PC-3 (cell line): ENCODE data around the gene TINAGL1. TPM values are rescaled to one million over a fixed set of nuclear protein-coding genes. Genes with fewer than 3 reads are reported as not detected.

Source experiments
- ATAC-seq: fragments of 200-7000 bp; cut with Tn5 transposase; 2 replicates; pipeline ENCODE4 v1.9.1; 2020; ENCODE audit warnings: mild to moderate bottlenecking, moderate library complexity
- BruUV-seq: library from RNA; stranded (reverse); fragments of 400-500 nt; replicated peaks from 2 replicates; lab custom pipeline; 2021; lab: Mats Ljungman, UMichigan
- CTCF ChIA-PET: fragments of 300-600 bp; sonication (Branson Sonifier 250); formaldehyde crosslinking; loops from one replicate; lab custom pipeline; 2022; ENCODE audit warnings: antibody characterized with exemption; lab: Charles Lee
- POLR2A ChIA-PET: fragments of 300-600 bp; sonication (Branson Sonifier 250); formaldehyde crosslinking; loops from one replicate; lab custom pipeline; 2022; ENCODE audit warnings: antibody characterized with exemption; ENCODE audit not compliant: unreplicated experiment; lab: Charles Lee
- DNase-seq: peaks from one replicate; pipeline ENCODE4 v3.0.0-alpha.2; 2015
- H2AFZ ChIP-seq: fragments of 300-600 bp; sonication (generic); 2 replicates; pipeline ENCODE4 v1.6.0; 2016; ENCODE audit warnings: antibody characterized with exemption, low read length
- H3F3A ChIP-seq: fragments of 300-600 bp; sonication (generic); one replicate; pipeline ENCODE4 v1.6.0; 2017; ENCODE audit warnings: antibody characterized with exemption, low read length, control low read depth, mild to moderate bottlenecking; ENCODE audit not compliant: unreplicated experiment
- H3K27ac ChIP-seq: fragments of 300-600 bp; sonication (generic); 2 replicates; pipeline ENCODE4 v1.5.1; 2016; ENCODE audit warnings: mild to moderate bottlenecking, low read length
- H3K27me3 ChIP-seq: fragments of 300-600 bp; sonication (generic); 2 replicates; pipeline ENCODE4 v1.6.1; 2016; ENCODE audit warnings: low read length, mixed read lengths
- H3K36me3 ChIP-seq: fragments of 300-600 bp; sonication (generic); 2 replicates; pipeline ENCODE4 v1.6.1; 2016; ENCODE audit warnings: low read depth, mixed run types, low read length, mixed read lengths
- H3K4me1 ChIP-seq: fragments of 300-600 bp; sonication (generic); 2 replicates; pipeline ENCODE4 v1.5.1; 2016; ENCODE audit warnings: low read length; ENCODE audit not compliant: insufficient read depth
- H3K4me2 ChIP-seq: fragments of 300-600 bp; sonication (generic); 2 replicates; pipeline ENCODE4 v1.6.0; 2016; ENCODE audit warnings: low read length
- H3K4me3 ChIP-seq: fragments of 300-600 bp; sonication (generic); 2 replicates; pipeline ENCODE4 v1.5.1; 2016; ENCODE audit warnings: mild to moderate bottlenecking, low read length, mixed read lengths
- H3K79me2 ChIP-seq: fragments of 300-600 bp; sonication (generic); 2 replicates; pipeline ENCODE4 v1.6.1; 2017; ENCODE audit warnings: low read length, mixed read lengths
- H3K9ac ChIP-seq: fragments of 300-600 bp; sonication (generic); 2 replicates; pipeline ENCODE4 v1.6.0; 2016; ENCODE audit warnings: mild to moderate bottlenecking, low read length
- H3K9me2 ChIP-seq: fragments of 300-600 bp; sonication (generic); replicated peaks from 2 replicates; pipeline ENCODE4 v1.6.1; 2016; ENCODE audit warnings: mixed run types, low read length, mixed read lengths
- H3K9me3 ChIP-seq: fragments of 300-600 bp; sonication (generic); 2 replicates; pipeline ENCODE4 v1.6.1; 2016; ENCODE audit warnings: low read length, mixed read lengths
- H4K20me1 ChIP-seq: fragments of 300-600 bp; sonication (generic); 2 replicates; pipeline ENCODE4 v1.6.1; 2016; ENCODE audit warnings: low read length, mixed read lengths
- CTCF ChIP-seq: fragments of 300-600 bp; sonication (generic); conservative IDR thresholded peaks from 2 replicates; pipeline ENCODE4 v1.5.1; 2017; ENCODE audit warnings: antibody characterized with exemption, low read depth, mild to moderate bottlenecking, low read length
- EZH2 ChIP-seq: fragments of 300-600 bp; sonication (generic); IDR thresholded peaks from one replicate; pipeline ENCODE4 v1.6.1; 2017; ENCODE audit warnings: antibody characterized with exemption, mild to moderate bottlenecking, low read length; ENCODE audit not compliant: unreplicated experiment
- EZH2phosphoT487 ChIP-seq: fragments of 300-600 bp; sonication (generic); IDR thresholded peaks from 2 replicates; pipeline ENCODE4 v1.6.1; 2018; ENCODE audit warnings: mild to moderate bottlenecking, antibody characterized with exemption, low read length, borderline replicate concordance
- intact Hi-C: fragments of 100-400 bp; cut with micrococcal nuclease; formaldehyde crosslinking; loops from 2 replicates; pipeline ENCODE4 v1.9.0; 2023
- total RNA-seq: library from RNA; depleted of rRNA; stranded (reverse); fragments of >200 nt; gene quantifications from 2 replicates; pipeline ENCODE4 v1.2.3, GENCODE V29; 2014

The TINAGL1 gene
- total RNA-seq, 1 experiment from 2014 or later: 176 TPM

GRCh38 chr1:31549809-31550620 lies 26.3 kb upstream of the TINAGL1 start:
- H3K4me1 ChIP-seq: peaks cover 24% of the 10 kb centered on the region
- H3K4me3 ChIP-seq: peak overlapping the region; percentile 55
- no peaks in the 10 kb centered on the region for H3K36me3 ChIP-seq
- peak overlapping the region; percentile 40 for H3K9ac ChIP-seq
- H3K79me2 ChIP-seq: no peaks in the 10 kb centered on the region
- H3K9me3 ChIP-seq: no peaks in the 10 kb centered on the region
- DNase-seq (peak; percentile 80), ATAC-seq (peak; percentile 73)
- CTCF ChIA-PET: interaction anchor here (0.6 to 2.1 kb wide), 6 partner anchors 19 to 239 kb away, joined by 3 to 10 read pairs (median 4); no protein-coding TSS in a partner anchor
- H3K27me3 ChIP-seq: no peaks in the 10 kb centered on the region
- intact Hi-C loops: loop anchor here (1.0 to 2.0 kb wide), 5 partner anchors 44 to 365 kb away; no protein-coding TSS in a partner anchor
- no peaks in the 10 kb centered on the region for H3K9me2 ChIP-seq
- POLR2A ChIA-PET: interaction anchor here (0.5 kb wide), 1 partner anchor 239 kb away, joined by 12 read pairs; no protein-coding TSS in a partner anchor
- H2AFZ ChIP-seq: peak overlapping the region; percentile 66
- peaks cover 6% of the 10 kb centered on the region for H3F3A ChIP-seq
- TF ChIP-seq CTCF: no peak
- TF ChIP-seq EZH2: no peak
- TF ChIP-seq EZH2phosphoT487: no peak
- H3K27ac ChIP-seq: peak overlapping the region; percentile 74
- peak overlapping the region; percentile 77 for H3K4me2 ChIP-seq
- TSS peak; percentile 15 for BruUV-seq
- no peaks in the 10 kb centered on the region for H4K20me1 ChIP-seq

- POLR2A ChIA-PET: no interaction called here
- no peaks in the 10 kb centered on the region for H3K9me3 ChIP-seq
- peak; percentile 6 for DNase-seq
These were observed 25.1 kb upstream of the TINAGL1 start for GRCh38 chr1:31551208-31551607.

More at GRCh38 chr1:31551208-31551607, 25.1 kb upstream of the TINAGL1 start:
- Histone ChIP-seq H3K9me2 (no peaks in the 10 kb centered on the region), H2AFZ (no peak overlapping the region), H3K9ac (no peak overlapping the region), H4K20me1 (no peaks in the 10 kb centered on the region), H3F3A (peaks cover 6% of the 10 kb centered on the region), H3K79me2 (no peaks in the 10 kb centered on the region), H3K4me1 (peaks cover 24% of the 10 kb centered on the region), H3K4me3 (no peak overlapping the region), H3K36me3 (no peaks in the 10 kb centered on the region), H3K27ac (no peak overlapping the region), H3K27me3 (no peaks in the 10 kb centered on the region), H3K4me2 (no peak overlapping the region)
- CTCF ChIA-PET: no interaction called here
- TF ChIP-seq CTCF (no peak), EZH2phosphoT487 (no peak), EZH2 (no peak)
- ATAC-seq: no peak
- intact Hi-C loops: no loop called here
- no TSS peak for BruUV-seq
